Stimulated activated CD4-positive, alpha-beta T cell treated with anti-CD3 and anti-CD28 coated beads, Interleukin-4, amount 100 ng/mL, for 4 hours (primary cell): Measurements from ENCODE around the gene CASR.

Experiments used
- DNase-seq, 2 experiments: peaks; one replicate each; pipeline ENCODE4 v3.0.0-alpha.2; 2020

CASR gene

DNA sequence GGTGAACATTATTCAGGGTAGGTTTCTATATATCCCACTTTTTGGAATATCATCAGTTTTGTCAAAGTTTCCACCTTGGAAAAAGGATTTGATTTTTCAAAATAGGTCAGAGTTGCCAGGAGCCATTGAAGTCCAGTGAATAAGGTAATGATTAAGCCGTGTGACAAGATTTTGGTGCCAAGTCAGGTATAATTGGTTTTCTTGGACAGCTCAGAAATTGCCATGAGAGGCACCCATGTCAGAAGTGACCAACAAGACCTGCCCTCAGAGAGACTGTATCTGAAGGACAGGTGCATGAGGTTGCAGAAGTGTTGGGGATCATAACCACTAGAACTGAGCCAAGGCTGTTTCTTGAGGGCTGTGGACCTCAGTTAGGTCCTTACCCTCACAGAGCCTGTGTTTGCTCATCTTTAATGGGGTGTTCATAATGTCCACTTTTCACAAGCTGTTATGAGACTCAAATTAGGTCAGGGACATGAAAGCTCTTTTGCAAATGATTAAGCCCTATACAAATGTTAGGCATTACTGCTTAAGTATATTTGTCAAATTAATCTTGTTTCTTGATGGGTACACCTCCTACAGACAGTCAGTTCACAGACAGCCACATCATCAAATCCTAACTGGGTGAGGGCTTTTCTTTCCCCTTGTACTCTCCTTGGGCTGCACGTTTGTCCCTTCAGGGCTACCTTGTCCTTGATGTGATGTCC, 32.3 kb downstream of the CASR start:
- DNase-seq = no peak

- DNase-seq = no peak
Measured at GRCh38 chr3:122217901-122218300, 34.4 kb downstream of the CASR start.

DNA sequence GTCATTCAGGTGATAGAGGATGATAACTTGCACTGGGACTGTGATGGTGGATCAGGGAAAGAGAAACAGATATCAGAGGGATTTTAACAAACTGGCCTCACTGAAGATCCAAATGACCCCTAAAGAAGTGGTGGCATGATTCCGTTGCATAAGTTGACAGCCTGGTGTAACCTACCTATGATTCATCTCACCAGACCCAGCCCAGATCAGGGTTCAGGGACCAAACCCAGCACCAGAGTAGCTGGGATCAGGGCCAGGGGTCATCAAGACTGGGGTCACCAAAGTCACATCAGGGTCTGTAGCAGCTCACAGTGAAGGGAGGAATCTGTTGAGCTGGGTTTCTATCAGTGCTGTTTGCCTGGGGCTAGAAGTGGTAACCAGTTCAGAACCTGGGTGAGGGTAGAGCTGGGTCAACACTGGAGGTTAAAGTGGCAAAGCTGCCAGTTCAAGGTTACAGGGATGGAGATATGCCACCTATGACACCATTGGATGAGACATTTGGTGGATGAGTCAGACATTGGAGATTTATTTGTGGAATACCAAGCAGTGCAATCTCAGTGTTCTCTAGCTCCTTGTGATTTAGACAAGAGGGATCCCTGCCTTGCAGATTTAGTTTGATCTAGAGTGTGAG, 35.9 kb downstream of the CASR start:
- no peak for DNase-seq

GRCh38 chr3:122227036-122227781, 43.7 kb downstream of the CASR start:
- no peak for DNase-seq

DNA sequence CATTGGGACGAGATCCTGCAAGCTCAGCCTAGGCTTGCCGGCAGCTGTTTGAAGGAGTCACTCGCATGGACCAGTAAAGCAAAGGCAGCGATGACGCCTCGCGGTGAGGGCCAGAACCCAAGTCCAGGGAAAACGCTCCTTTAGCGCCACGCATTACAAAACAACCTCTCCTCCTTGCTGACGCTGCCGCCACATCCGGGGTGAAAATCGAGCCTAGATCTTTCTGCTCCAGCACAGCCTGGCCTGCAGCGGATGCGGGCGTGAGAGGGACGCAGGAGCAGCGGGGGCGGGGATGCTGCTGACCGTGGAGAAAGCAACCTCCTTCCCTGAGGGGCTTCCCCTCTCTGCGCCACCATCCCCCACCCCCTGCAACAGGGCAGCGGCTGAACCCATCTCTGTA, 46.7 kb downstream of the CASR start:
- no peak for DNase-seq

DNA sequence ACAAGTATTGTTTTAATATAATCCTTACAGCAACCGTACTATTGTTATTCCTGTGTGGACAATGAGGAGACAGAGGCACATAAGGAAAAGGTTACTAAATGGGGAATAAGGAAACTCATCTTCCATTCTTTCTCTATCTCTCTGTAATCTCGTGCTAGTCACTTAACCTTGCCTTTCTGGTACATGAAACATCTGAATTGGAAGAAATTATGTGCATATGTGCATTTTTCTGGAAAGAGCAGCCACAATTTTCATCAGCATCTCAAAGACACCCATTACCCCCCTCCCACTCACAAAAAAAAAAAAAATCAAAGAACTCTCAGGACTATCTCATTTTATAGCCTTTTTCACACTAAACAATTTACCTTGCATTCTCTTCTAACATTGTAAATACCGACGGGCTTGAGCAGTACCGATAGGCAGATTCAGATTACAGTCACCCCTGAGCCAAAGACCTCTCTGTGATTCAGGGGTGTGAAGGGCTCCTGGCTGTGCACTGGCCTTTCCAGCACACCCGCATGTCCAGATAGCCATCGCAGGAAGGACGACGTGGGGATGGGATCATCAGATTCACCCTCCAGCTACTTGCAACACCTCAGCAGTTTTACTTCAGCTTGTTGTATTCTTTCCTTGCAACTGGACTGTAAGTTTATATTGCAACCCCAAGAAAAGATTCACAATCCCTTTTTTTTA, 48.1 kb downstream of the CASR start:
- no peak for DNase-seq

DNA sequence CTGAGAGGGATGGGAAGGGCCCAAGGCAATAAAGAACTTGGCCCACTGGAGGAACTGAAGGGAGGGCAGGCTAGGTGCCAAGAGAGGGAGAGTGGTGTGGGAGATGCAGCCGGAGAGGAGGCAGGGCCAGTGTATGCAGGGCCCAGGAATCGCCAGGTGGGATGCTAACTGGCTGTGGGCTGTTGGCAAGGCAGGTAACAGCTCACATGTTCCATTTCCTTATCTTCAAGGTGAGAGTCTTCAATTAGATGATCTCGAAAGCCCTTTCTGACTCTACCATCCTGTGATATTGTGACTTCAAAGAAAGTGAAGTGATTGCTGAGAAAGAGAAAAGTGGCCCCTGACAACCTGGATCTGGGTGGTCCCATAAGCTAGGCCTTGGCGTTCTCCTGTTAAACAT, 49.0 kb downstream of the CASR start:
- DNase-seq = no peak

GRCh38 chr3:122233101-122233952, 49.9 kb downstream of the CASR start:
- no peak for DNase-seq

- no peak for DNase-seq
Measured at GRCh38 chr3:122234117-122234516, 50.6 kb downstream of the CASR start.

DNA sequence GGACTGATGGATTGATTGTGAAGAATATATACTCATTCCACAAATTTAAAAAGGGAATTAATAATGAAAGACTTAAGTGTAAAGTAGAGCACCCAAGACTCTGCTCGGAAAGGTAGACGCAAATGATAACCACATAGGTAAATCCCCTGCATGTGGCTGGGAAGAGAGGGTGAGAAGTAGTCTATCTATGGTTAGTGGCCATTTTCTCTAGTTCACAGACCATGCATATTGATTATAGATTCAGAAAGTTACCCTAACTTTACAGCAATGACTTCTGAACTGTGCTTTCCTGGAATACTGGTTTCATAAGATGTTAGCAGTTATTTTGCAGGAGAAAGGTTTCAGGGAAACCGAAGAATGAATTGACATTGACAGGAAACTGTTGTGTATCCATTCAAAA, 51.7 kb downstream of the CASR start:
- no peak for DNase-seq

DNA sequence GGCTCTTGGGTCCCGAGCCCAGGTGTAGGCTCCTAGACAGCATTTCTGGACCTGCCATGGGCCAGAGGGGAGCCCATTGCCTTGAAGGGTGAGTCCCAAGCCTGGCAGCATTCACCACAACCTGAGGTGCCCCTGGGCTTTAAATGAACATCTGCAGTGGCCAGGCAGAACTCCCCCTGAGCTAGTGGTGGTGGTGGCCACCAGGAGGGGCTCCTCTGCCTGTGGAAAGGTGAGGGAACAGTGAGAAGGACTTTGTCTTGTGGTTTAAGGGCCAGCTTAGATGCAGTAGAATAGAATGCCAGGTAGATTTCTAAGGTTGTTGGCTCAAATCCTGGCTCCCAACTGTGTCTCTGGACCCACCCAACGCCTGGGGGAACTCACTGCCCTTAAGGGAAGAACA, 55.6 kb downstream of the CASR start:
- DNase-seq = no peak

DNA sequence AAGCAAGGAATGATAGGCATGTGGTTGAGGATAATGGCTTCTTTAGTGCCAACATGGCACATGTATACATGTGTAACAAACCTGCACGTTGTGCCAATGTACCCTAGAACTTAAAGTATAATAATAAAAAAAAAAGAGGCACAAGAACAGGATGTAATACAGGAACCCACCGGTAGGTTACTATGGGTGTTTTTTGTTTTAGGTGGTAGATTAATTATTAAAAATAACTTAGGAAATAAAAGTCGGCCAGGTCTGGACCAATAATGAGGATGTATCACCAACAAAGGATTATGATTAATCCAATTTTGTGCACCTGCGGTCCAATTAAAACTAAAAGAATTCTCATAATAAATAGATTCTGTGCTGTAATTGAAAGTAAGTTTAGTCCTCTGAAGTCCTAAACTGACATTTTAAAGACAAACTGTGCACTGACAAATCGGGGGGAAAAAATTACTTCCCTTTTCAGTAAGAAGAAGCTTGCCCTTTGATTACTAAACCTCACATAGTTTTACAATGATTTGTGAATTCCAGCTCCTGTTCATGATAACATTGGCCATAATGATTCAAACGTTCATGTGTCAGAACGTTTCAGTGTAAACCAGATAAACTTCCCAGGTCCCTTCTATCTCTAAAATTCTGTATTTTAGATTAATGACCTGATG, 62.2 kb downstream of the CASR start:
- DNase-seq = no peak

- DNase-seq = no peak
Measured at GRCh38 chr3:122246199-122246598, 62.7 kb downstream of the CASR start.

GRCh38 chr3:122247087-122247824, 63.8 kb downstream of the CASR start:
- no peak for DNase-seq

- no peak for DNase-seq
Measured at GRCh38 chr3:122247825-122248185, 64.3 kb downstream of the CASR start.

- no peak for DNase-seq
Measured at GRCh38 chr3:122251428-122251827, 68.0 kb downstream of the CASR start.

GRCh38 chr3:122253581-122253980, 70.1 kb downstream of the CASR start:
- DNase-seq = no peak

- DNase-seq = no peak
Measured at GRCh38 chr3:122255757-122256439, 72.4 kb downstream of the CASR start.

- no peak for DNase-seq
Measured at GRCh38 chr3:122257644-122258364, 74.3 kb downstream of the CASR start.

DNA sequence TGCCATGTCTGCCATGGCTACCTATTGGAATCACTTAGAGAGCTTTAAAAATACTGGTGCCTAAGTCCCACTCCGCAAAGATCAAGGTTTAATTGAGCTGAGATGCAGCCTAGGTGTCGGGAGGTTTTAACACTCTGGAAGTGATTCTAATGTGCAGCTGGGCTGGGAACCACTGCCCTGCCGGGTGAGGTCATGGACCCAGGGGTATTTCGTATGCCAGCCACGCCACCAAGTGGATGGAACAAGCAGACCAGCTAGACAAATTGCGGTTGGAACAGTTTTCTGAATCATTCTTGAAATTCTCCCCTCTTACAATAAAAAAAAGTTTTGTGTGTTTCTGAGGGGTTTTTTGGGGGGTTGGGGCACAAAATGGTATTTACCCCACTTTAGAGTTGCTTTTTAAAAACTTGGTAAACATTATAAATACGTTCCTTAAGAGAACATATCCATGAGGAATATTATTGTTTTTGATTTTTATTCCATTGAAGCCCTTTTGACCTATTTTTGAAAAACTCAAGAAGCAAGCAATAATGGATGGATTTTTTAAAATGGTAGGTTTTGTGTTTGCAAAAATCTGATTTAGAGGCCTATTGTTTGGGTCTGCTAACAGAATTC, 75.4 kb downstream of the CASR start:
- DNase-seq = peak; percentile 25 to 30
